ENCODE results near the gene GNG7. TPM values are rescaled to one million over a fixed set of nuclear protein-coding genes. Genes with fewer than 3 reads are reported as not detected.
A peak's percentile ranks its signal among the peaks of the same experiment; 100 is the strongest.

Gene GNG7
- total RNA-seq, 1 donor from 2014 or later = 0.06 TPM

DNA sequence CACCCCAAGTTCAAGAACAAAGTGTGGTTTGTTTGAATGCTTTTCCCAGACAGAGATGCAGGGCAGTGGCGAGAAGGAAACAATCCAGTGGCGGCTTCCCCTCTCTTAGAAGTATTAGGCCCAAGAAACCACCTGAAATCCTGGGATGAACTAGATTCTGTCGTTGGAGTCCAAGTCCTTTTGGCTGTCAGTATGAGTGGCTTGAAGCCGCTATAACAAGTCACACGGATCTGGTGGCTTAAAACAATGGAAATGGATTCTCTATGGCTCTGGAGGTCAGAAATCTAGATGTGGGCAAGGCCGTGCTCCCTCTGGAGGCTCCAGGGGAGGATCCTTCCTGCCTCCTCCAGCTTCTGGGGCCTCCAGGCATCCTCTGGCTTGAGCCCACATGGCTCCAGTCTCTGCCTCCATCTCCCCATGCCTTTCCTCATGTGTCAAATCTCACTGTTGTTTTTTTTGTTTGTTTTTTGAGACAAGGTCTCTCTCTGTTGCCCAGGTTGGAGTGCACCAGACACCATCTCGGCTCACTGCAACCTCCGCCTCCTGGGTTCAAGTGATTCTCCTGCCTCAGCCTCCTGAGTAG is 97.7 kb downstream of the GNG7 start:
- H3K4me3 ChIP-seq (ENCODE audit: low read depth, low read length) = no peak overlapping the region
- no peak for DNase-seq (ENCODE audit: low read depth)
- TF ChIP-seq, protein P1, sequence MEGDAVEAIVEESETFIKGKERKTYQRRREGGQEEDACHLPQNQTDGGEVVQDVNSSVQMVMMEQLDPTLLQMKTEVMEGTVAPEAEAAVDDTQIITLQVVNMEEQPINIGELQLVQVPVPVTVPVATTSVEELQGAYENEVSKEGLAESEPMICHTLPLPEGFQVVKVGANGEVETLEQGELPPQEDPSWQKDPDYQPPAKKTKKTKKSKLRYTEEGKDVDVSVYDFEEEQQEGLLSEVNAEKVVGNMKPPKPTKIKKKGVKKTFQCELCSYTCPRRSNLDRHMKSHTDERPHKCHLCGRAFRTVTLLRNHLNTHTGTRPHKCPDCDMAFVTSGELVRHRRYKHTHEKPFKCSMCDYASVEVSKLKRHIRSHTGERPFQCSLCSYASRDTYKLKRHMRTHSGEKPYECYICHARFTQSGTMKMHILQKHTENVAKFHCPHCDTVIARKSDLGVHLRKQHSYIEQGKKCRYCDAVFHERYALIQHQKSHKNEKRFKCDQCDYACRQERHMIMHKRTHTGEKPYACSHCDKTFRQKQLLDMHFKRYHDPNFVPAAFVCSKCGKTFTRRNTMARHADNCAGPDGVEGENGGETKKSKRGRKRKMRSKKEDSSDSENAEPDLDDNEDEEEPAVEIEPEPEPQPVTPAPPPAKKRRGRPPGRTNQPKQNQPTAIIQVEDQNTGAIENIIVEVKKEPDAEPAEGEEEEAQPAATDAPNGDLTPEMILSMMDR (conservative IDR thresholded peaks at IDR 0.05; ENCODE audit: low read depth, low read length) = no peak

DNA sequence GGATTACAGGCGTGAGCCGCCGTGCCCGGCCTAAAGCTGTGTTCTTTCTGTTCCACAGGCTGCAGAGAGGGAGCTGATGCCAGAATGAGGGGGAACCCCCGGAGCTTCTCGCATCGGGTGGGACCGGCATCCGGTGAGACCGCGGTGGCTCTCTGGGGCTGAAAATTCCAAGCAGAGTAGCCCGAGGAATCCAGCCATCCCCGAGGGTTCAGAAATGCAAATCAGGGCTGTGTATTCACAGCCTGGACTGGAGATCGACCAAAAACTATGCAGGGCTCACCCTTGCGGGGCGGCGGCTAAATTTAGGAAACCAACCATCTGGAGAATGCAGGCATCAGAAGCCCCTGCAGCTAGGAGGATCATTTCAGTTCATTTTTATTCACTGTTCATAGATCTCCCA is 99.2 kb downstream of the GNG7 start:
- TF ChIP-seq, protein P1 (conservative IDR thresholded peaks at IDR 0.05; ENCODE audit: low read depth, low read length) = no peak
- H3K4me3 ChIP-seq (ENCODE audit: low read depth, low read length) = peak overlapping the region; percentile 8
- no peak for DNase-seq (ENCODE audit: low read depth)

DNA sequence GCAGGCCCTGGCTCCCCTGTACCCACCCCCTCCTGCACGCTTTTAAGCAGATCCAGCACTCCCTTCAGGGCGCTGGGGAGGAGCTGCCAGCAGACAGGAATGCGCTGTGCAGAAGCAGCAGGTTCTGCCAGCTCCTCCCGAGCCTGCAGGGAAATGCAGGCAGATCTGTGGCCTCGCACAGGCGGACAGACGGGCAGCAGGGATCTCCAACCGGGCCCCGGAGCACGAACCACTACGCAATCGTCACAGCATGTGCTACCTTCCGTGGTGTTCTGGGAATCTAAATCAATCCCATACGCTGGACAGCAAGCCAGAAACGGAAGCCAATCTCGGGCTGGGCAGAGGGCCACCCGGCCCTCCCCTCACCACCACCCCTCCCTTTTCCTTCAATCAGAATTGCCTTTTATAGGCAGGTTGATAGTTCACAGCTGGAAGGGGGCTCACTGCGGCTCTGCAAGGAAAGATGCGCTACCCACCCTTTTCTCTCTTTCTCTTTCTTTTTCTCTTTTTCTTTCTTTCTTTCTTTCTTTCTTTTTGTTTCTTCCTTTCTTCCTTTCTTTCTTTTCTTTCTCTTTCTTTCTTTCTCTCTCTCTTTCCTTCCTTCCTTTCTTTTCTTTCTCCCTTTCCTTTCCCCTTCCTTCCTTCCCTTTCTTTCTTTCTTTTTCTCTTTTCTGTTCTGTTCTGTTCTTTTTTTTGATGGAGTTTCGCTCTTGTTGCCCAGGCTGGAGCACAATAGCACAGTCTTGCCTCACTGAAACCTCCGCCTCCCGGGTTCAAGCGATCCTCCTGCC is 99.9 kb downstream of the GNG7 start:
- H3K4me3 ChIP-seq (ENCODE audit: low read depth, low read length) = peak overlapping the region; percentile 40
- no peak for DNase-seq (ENCODE audit: low read depth)
- TF ChIP-seq, protein P1 (conservative IDR thresholded peaks at IDR 0.05; ENCODE audit: low read depth, low read length) = no peak

DNA sequence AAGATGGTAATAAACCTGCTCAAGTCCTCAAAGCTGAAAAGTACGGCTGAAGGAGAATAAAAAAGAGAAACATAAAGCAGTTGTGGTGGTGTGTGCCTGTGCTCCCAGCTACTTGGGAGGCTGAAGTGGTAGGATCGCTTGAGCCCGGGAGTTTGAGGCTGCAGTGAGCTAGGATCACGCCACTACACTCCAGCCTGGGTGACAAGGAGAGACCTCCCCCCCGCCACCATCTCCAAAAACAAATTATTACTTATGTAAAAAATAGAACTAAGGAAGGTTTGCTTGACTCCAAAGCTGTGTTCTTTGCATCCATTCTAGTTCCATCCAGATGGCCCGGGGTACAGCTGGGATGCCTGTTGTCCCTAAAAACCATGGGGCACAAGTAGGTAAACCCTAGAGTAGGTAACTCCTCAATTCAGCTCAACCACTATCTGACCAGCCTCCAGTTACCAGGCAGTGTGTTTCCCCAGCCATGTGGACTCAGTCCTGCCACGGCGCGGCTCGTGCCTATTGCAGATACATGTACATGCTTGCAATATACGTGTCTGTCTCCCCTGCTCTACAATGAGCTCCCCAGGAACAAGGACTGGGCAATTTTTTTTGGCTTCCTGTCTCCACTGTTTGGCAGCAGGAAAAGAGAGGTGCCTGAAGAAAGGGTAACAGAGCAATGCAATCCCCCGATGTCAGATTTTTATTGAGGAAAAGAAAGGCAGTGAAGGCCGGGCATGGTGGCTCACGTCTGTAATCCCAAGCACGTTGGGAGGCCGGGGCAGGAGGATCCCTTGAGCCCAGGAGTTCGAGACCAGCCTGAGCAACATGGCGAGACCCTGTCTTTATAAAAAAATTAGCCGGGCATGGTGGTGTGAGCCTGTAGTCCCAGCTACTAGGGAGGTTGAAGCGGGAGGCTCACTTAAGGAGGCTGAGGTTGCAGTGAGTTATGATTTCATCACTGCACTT is 101.3 kb downstream of the GNG7 start:
- TF ChIP-seq, protein P1 (conservative IDR thresholded peaks at IDR 0.05; ENCODE audit: low read depth, low read length) = no peak
- DNase-seq (ENCODE audit: low read depth) = no peak
- H3K4me3 ChIP-seq (ENCODE audit: low read depth, low read length) = no peak overlapping the region

DNA sequence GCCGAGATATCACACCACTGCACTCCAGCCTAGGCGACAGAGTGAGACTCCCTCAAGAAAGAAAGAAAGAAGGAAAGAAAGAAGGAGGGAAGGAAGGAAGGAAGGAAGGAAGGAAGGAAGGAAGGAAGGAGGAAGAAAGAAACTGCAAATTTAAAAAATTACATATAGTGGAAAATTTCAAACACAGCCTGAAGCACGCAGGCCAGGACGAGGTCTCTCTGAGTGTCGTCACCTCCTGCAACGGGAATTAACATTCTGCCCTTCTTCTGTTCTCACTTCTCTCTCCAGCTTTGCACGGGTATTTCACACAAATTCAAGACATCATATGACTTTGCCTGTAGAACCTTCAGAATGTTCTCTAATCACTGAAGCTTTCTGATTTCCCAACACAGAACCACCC is 108.2 kb downstream of the GNG7 start:
- H3K4me3 ChIP-seq (ENCODE audit: low read depth, low read length) = no peak overlapping the region
- DNase-seq (ENCODE audit: low read depth) = no peak
- TF ChIP-seq, protein P1 (conservative IDR thresholded peaks at IDR 0.05; ENCODE audit: low read depth, low read length) = no peak

DNA sequence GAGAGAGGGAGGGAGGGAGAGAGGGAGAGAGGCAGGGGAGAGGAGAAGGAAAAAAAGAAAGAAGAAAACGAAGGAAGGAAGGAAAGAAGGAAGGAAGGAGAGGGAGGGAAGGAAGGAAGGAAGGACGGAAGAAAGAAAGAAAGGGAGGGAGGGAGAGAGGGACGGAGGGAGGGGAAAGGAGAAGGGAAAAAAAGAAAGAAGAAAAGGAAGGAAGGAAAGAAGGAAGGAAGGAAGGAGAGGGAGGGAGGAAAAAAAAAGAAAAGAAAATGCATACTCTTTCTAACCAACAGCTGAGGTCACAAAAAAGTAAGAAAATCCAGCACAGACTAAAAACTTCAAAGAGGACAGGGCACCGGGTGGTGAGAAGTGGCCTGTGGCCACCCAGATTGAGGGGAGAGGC is 109.7 kb downstream of the GNG7 start:
- no peak overlapping the region for H3K4me3 ChIP-seq (ENCODE audit: low read depth, low read length)
- TF ChIP-seq, protein P1 (conservative IDR thresholded peaks at IDR 0.05; ENCODE audit: low read depth, low read length) = no peak
- no peak for DNase-seq (ENCODE audit: low read depth)

Measured in epithelial cell of proximal tubule (primary cell).